Measurements from ENCODE around the gene PLPP1. TPM values are rescaled to one million over a fixed set of nuclear protein-coding genes. Genes with fewer than 3 reads are reported as not detected.

Gene PLPP1
- total and polyA plus RNA-seq, 2 experiments from 2014 or later: 63.5 to 78.6 TPM

DNA sequence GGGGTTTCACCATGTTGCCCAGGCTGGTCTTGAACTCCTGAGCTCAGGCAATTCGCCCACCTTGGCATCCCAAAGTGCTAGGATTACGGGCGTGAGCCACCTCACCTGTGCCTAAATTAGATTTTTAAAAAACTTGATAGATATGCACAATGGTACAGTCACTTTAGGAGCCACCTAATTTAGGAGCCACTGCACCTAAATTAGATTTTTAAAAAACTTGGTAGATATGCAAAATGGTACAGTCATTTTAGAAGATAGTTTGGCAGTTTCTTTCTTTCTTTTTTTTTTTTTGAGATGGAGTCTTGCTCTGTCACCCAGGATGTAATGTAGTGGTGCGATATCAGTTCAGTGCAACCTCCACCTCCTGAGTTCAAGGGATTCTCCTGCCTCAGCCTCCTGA is 37.8 kb upstream of the PLPP1 start:
- Histone ChIP-seq H3K4me3 (no peak overlapping the region), H4K20me1 (ENCODE audit: insufficient read depth) (no peaks in the 10 kb centered on the region), H3K36me3 (ENCODE audit: low read depth) (no peaks in the 10 kb centered on the region), H3K4me1 (ENCODE audit: insufficient read depth) (peaks cover 31% of the 10 kb centered on the region), H3K79me2 (ENCODE audit: insufficient read depth) (no peaks in the 10 kb centered on the region), H3K4me2 (ENCODE audit: unreplicated experiment) (no peak overlapping the region), H3K9me3 (ENCODE audit: low read depth) (no peaks in the 10 kb centered on the region), H3K9me2 (ENCODE audit: insufficient read depth) (no peaks in the 10 kb centered on the region), H3K27me3 (replicated peaks; ENCODE audit: insufficient read depth) (no peaks in the 10 kb centered on the region), H3F3A (ENCODE audit: insufficient read depth) (0 out of 2 replicates have a peak, but pooled peaks cover 15% of the 10 kb centered on the region), H3K9ac (no peak overlapping the region), H3K27ac (no peak overlapping the region), H2AFZ (no peak overlapping the region)
- TF ChIP-seq EZH2phosphoT487 (IDR thresholded peaks at IDR 0.05; ENCODE audit: insufficient read depth, low read depth) (no peak), EZH2 (IDR thresholded peaks at IDR 0.05; ENCODE audit: insufficient read depth, poor library complexity, severe bottlenecking) (no peak)
- WGBS, 2 experiments (ENCODE audit: low coverage in 1 of 2, low lambda C conversion rate in 2 of 2, missing lambda C conversion rate in 2 of 2): 92 to 94% methylated on average over 4 of the region's 4 CpGs
- in situ Hi-C loops (cut with MboI): no loop called here
- no peak for DNase-seq

DNA sequence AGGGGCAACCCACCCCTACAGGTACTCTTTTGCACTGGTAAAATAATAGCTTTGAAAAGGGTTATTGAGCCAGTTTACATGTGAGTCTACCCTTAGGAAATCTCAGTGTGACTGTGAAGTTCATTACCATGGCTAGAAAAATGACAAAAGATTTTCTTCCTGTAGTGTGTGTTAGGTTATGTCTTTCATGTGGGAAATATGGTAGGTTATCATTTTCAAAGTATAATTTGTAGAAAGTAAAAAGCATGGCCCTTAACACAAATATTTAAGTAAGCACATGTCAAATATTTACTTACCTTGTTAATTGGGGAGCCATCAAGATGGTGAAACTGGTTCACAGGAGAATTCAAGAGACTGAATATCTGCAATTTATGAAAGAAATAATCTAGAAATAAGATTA is 37.3 kb upstream of the PLPP1 start:
- no peak overlapping the region for H3K4me2 ChIP-seq (ENCODE audit: unreplicated experiment)
- no peak overlapping the region for H3K27ac ChIP-seq
- no peak overlapping the region for H2AFZ ChIP-seq
- H3K27me3 ChIP-seq (replicated peaks; ENCODE audit: insufficient read depth): no peaks in the 10 kb centered on the region
- DNase-seq: no peak
- no peaks in the 10 kb centered on the region for H3K9me3 ChIP-seq (ENCODE audit: low read depth)
- 0 out of 2 replicates have a peak, but pooled peaks cover 12% of the 10 kb centered on the region for H3F3A ChIP-seq (ENCODE audit: insufficient read depth)
- H3K9me2 ChIP-seq (ENCODE audit: insufficient read depth): no peaks in the 10 kb centered on the region
- no peak overlapping the region for H3K9ac ChIP-seq
- no peak for TF ChIP-seq EZH2 (IDR thresholded peaks at IDR 0.05; ENCODE audit: insufficient read depth, poor library complexity, severe bottlenecking)
- TF ChIP-seq EZH2phosphoT487 (IDR thresholded peaks at IDR 0.05; ENCODE audit: insufficient read depth, low read depth): no peak
- H3K79me2 ChIP-seq (ENCODE audit: insufficient read depth): no peaks in the 10 kb centered on the region
- H3K4me3 ChIP-seq: no peak overlapping the region
- peaks cover 26% of the 10 kb centered on the region for H3K4me1 ChIP-seq (ENCODE audit: insufficient read depth)
- H4K20me1 ChIP-seq (ENCODE audit: insufficient read depth): no peaks in the 10 kb centered on the region
- H3K36me3 ChIP-seq (ENCODE audit: low read depth): no peaks in the 10 kb centered on the region
- in situ Hi-C loops (cut with MboI): no loop called here

DNA sequence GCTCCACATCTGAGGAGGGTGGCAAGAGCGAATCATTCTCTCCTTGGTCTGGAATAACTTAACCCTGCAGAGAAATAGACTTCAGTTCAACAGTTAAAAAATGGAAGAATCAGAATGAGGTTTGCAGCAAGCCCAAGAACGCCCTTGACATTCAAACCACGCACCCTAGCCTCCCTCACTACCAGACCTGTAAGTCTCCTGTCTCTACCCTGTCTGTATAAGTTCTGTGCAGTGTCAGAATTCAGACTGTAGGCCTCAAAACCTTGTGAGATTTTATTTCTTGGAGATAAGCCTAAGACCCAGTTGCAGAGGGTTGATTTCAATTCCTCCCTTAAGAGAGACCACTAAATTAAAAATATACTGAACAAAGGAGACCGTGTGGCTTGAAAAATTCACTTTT is 35.8 kb upstream of the PLPP1 start:
- Histone ChIP-seq H3K36me3 (ENCODE audit: low read depth) (no peaks in the 10 kb centered on the region), H3K27me3 (replicated peaks; ENCODE audit: insufficient read depth) (no peaks in the 10 kb centered on the region), H3K9ac (no peak overlapping the region), H3F3A (ENCODE audit: insufficient read depth) (0 out of 2 replicates have a peak, but pooled peaks cover 9% of the 10 kb centered on the region), H3K4me2 (ENCODE audit: unreplicated experiment) (no peak overlapping the region), H3K9me3 (ENCODE audit: low read depth) (no peaks in the 10 kb centered on the region), H3K27ac (peak overlapping the region; percentile 25; the same call in 1 of the 2 replicates), H4K20me1 (ENCODE audit: insufficient read depth) (no peaks in the 10 kb centered on the region), H3K4me3 (no peak overlapping the region), H3K4me1 (ENCODE audit: insufficient read depth) (peaks cover 24% of the 10 kb centered on the region), H3K9me2 (ENCODE audit: insufficient read depth) (no peaks in the 10 kb centered on the region), H2AFZ (no peak overlapping the region), H3K79me2 (ENCODE audit: insufficient read depth) (no peaks in the 10 kb centered on the region)
- DNase-seq: no peak
- 76 to 79% methylated on average over 4 of the region's 4 CpGs for WGBS, 2 experiments (ENCODE audit: low coverage in 1 of 2, low lambda C conversion rate in 2 of 2, missing lambda C conversion rate in 2 of 2)
- in situ Hi-C loops (cut with MboI): no loop called here
- TF ChIP-seq EZH2phosphoT487 (IDR thresholded peaks at IDR 0.05; ENCODE audit: insufficient read depth, low read depth) (no peak), EZH2 (IDR thresholded peaks at IDR 0.05; ENCODE audit: insufficient read depth, poor library complexity, severe bottlenecking) (no peak)

DNA sequence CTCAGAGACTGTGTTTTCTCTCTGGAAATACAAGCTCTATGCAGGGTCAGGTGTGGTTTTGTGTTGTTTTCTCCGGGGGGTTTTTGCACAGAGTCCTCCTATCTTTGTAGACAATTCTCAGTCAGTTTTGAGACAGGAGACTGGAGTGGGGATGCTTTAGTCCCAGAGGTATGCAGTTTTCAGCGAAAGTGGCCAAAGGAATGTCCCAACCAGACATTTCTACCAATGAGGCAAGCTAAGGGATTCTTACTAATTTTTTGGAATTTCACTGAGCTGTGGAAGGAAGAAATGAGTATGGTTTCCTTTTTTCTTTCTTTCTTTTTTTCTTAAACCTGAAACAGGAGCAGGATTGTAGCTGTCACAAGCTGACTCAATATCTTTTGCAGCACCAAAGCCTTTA is 35.3 kb upstream of the PLPP1 start:
- in situ Hi-C loops (cut with MboI): no loop called here
- Histone ChIP-seq H3K79me2 (ENCODE audit: insufficient read depth) (no peaks in the 10 kb centered on the region), H3K27ac (peak overlapping the region; percentile 25; the same call in 1 of the 2 replicates)

DNA sequence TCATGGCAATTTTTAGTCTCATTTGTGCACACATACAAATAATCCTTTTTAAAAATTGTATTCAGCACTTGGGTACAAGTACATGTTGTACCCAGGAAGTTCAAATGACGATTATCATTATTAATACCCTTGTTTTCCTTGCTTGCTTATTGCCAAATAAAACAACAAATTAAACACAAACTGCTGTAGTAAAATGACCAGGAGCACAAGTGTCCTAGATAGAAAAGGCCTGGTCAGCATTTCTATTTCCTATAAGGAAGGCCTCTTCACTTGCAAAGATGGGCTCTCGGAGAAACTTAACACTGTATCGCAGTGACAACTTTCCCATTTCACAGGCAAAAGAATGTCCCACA is 34.7 kb upstream of the PLPP1 start:
- Histone ChIP-seq H3K4me3 (no peak overlapping the region), H4K20me1 (ENCODE audit: insufficient read depth) (no peaks in the 10 kb centered on the region), H3K79me2 (ENCODE audit: insufficient read depth) (no peaks in the 10 kb centered on the region), H3K27ac (peak overlapping the region; percentile 25; the same call in 1 of the 2 replicates), H3K4me1 (ENCODE audit: insufficient read depth) (peaks cover 24% of the 10 kb centered on the region), H2AFZ (peak overlapping the region; percentile 63), H3K9me2 (ENCODE audit: insufficient read depth) (no peaks in the 10 kb centered on the region), H3K4me2 (ENCODE audit: unreplicated experiment) (no peak overlapping the region), H3F3A (ENCODE audit: insufficient read depth) (0 out of 2 replicates have a peak, but pooled peaks cover 9% of the 10 kb centered on the region), H3K36me3 (ENCODE audit: low read depth) (no peaks in the 10 kb centered on the region), H3K9me3 (ENCODE audit: low read depth) (no peaks in the 10 kb centered on the region), H3K9ac (no peak overlapping the region), H3K27me3 (replicated peaks; ENCODE audit: insufficient read depth) (no peaks in the 10 kb centered on the region)
- in situ Hi-C loops (cut with MboI): no loop called here
- no peak for TF ChIP-seq EZH2phosphoT487 (IDR thresholded peaks at IDR 0.05; ENCODE audit: insufficient read depth, low read depth)
- TF ChIP-seq EZH2 (IDR thresholded peaks at IDR 0.05; ENCODE audit: insufficient read depth, poor library complexity, severe bottlenecking): no peak
- WGBS, 2 experiments (ENCODE audit: low coverage in 1 of 2, low lambda C conversion rate in 2 of 2, missing lambda C conversion rate in 2 of 2): 70% methylated on average over 3 of the region's 3 CpGs
- no peak for DNase-seq

More for the DNA sequence above, 35.3 kb upstream of the PLPP1 start:
- no peak overlapping the region for H3K4me3 ChIP-seq
- TF ChIP-seq EZH2 (IDR thresholded peaks at IDR 0.05; ENCODE audit: insufficient read depth, poor library complexity, severe bottlenecking) (no peak), EZH2phosphoT487 (IDR thresholded peaks at IDR 0.05; ENCODE audit: insufficient read depth, low read depth) (no peak)
- DNase-seq: peak; percentile 81
- 0 out of 2 replicates have a peak, but pooled peaks cover 9% of the 10 kb centered on the region for H3F3A ChIP-seq (ENCODE audit: insufficient read depth)
- no peak overlapping the region for H3K4me2 ChIP-seq (ENCODE audit: unreplicated experiment)
- no peaks in the 10 kb centered on the region for H3K27me3 ChIP-seq (replicated peaks; ENCODE audit: insufficient read depth)
- H3K9me3 ChIP-seq (ENCODE audit: low read depth): no peaks in the 10 kb centered on the region
- no peak overlapping the region for H3K9ac ChIP-seq
- H4K20me1 ChIP-seq (ENCODE audit: insufficient read depth): no peaks in the 10 kb centered on the region
- 70 to 82% methylated on average over 2 of the region's 2 CpGs for WGBS, 2 experiments (ENCODE audit: low coverage in 1 of 2, low lambda C conversion rate in 2 of 2, missing lambda C conversion rate in 2 of 2)
- no peaks in the 10 kb centered on the region for H3K9me2 ChIP-seq (ENCODE audit: insufficient read depth)
- H3K36me3 ChIP-seq (ENCODE audit: low read depth): no peaks in the 10 kb centered on the region
- no peak overlapping the region for H2AFZ ChIP-seq
- H3K4me1 ChIP-seq (ENCODE audit: insufficient read depth): peaks cover 24% of the 10 kb centered on the region

All from GM23248 (cell line).